DND-41 (cell line): ENCODE results near the gene HNRNPA2B1.

Experiments
- CTCF ChIP-seq: IDR thresholded peaks from 2 replicates; pipeline ENCODE4 v1.5.1; 2012; ENCODE audit warnings: borderline replicate concordance, low read length, moderate library complexity, mild to moderate bottlenecking; ENCODE audit not compliant: poor library complexity, severe bottlenecking; ENCODE audit errors: extremely low read depth
- EZH2 ChIP-seq: IDR thresholded peaks from 3 replicates; pipeline ENCODE4 v1.6.1; 2012; ENCODE audit warnings: borderline replicate concordance, low read depth, mild to moderate bottlenecking, moderate library complexity, low read length, inconsistent platforms; ENCODE audit not compliant: severe bottlenecking

GRCh38 chr7:26167303-26167934 is 33.1 kb downstream of the HNRNPA2B1 start:
- TF ChIP-seq CTCF (no peak), EZH2 (no peak)
